ENCODE data around the gene UBAC1. TPM values are rescaled to one million over a fixed set of nuclear protein-coding genes. Genes with fewer than 3 reads are reported as not detected.

Gene UBAC1
- total RNA-seq, 2 donors from 2014 or later: 54.9 to 66.5 TPM

- TF ChIP-seq, protein P1, sequence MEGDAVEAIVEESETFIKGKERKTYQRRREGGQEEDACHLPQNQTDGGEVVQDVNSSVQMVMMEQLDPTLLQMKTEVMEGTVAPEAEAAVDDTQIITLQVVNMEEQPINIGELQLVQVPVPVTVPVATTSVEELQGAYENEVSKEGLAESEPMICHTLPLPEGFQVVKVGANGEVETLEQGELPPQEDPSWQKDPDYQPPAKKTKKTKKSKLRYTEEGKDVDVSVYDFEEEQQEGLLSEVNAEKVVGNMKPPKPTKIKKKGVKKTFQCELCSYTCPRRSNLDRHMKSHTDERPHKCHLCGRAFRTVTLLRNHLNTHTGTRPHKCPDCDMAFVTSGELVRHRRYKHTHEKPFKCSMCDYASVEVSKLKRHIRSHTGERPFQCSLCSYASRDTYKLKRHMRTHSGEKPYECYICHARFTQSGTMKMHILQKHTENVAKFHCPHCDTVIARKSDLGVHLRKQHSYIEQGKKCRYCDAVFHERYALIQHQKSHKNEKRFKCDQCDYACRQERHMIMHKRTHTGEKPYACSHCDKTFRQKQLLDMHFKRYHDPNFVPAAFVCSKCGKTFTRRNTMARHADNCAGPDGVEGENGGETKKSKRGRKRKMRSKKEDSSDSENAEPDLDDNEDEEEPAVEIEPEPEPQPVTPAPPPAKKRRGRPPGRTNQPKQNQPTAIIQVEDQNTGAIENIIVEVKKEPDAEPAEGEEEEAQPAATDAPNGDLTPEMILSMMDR (IDR thresholded peaks at IDR 0.05): no peak
- H3K4me3 ChIP-seq: no peak overlapping the region
- DNase-seq: no peak
- no peaks in the 10 kb centered on the region for H3K36me3 ChIP-seq
- no peaks in the 10 kb centered on the region for H3K27me3 ChIP-seq
- no peaks in the 10 kb centered on the region for H3K9me3 ChIP-seq
- intact Hi-C loops (cut with DNase I): no loop called here
- H3K27ac ChIP-seq: no peak overlapping the region
- no peaks in the 10 kb centered on the region for H3K4me1 ChIP-seq
- peak overlapping the region in 1 of 2 donors; percentile 5 for H3K9ac ChIP-seq (ENCODE audit: low read depth in 2 of 2, low read length in 2 of 2)
Observed at GRCh38 chr9:135886147-135886981, 74.8 kb downstream of the UBAC1 start.

DNA sequence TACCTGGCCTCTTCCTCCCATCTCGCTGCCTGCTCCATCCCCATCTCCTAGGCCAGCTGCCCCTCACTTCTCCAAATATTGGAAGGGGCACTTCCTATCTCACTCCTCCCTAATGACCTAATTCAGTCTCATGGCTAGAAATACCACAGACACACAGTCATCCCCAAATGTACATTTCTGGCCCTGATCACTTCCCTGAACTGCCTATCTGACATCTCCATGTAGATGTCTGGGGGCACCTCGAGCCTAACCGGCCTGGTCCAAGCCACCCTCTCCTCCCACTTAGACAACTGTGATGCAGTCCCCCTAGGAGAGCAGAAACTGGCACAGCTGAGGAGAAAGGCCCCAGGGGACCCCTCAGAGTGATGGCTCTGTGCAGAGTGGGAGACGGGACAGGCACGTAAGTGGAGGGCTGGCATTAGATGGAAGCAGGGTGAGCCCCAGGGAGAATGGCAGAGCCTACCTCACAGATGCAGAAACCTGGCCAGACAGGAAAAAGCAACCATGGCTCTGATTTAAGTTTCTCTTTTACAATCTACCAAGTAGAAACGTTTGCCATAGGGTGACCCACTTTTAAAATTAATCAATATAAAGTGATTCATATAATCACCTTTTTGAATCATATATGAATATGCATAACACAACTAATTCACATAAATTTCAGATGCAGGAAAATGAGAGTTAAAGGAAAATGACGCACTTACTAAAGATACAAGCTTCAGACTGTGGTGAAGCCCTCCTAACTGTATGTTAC lies 75.9 kb downstream of the UBAC1 start:
- Histone ChIP-seq H3K4me3 (no peak overlapping the region), H3K36me3 (no peaks in the 10 kb centered on the region), H3K27me3 (no peaks in the 10 kb centered on the region), H3K4me1 (no peaks in the 10 kb centered on the region), H3K9me3 (no peaks in the 10 kb centered on the region), H3K9ac (ENCODE audit: low read depth in 2 of 2, low read length in 2 of 2) (no peak overlapping the region), H3K27ac (no peak overlapping the region)
- TF ChIP-seq, protein P1 (IDR thresholded peaks at IDR 0.05): no peak
- DNase-seq: no peak
- intact Hi-C loops (cut with DNase I): no loop called here

DNA sequence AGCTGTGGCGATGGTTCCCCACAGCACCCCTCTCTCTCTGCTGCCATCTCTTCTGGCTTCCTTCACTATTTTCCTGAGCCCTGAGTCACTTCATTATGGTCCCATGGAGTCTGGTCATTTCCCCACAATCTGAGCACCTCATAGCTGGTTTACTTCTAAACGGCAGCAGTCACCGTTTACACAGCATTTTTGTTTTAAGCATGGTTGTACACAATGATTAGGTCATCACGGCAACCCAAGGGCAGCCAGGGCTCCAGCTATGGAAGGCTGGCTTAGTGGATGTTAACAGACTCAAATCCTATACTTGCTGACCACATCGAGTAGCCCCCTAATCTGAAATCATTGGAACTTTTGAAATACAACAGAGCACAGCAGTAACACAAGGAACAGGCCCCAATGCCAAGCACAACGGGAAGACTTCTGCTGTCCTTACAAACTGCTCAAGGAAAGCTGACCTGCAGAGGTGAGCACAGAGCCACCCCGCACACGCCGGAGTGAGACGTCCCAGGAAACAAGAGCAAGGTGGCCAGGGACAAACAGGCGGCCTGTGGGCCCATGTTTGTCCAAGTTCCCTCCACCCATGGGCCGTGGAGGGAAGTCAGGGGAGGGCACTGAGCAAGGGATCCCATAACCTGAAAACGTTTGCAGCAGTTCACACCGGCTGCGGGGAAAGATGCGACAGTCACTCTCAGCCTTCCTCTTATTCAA lies 76.7 kb downstream of the UBAC1 start:
- H3K9ac ChIP-seq (ENCODE audit: low read depth in 2 of 2, low read length in 2 of 2): no peak overlapping the region
- intact Hi-C loops (cut with DNase I): no loop called here
- H3K4me3 ChIP-seq: no peak overlapping the region
- no peaks in the 10 kb centered on the region for H3K4me1 ChIP-seq
- DNase-seq: no peak
- H3K27ac ChIP-seq: no peak overlapping the region
- TF ChIP-seq, protein P1 (IDR thresholded peaks at IDR 0.05): no peak
- no peaks in the 10 kb centered on the region for H3K27me3 ChIP-seq
- H3K36me3 ChIP-seq: no peaks in the 10 kb centered on the region
- no peaks in the 10 kb centered on the region for H3K9me3 ChIP-seq

DNA sequence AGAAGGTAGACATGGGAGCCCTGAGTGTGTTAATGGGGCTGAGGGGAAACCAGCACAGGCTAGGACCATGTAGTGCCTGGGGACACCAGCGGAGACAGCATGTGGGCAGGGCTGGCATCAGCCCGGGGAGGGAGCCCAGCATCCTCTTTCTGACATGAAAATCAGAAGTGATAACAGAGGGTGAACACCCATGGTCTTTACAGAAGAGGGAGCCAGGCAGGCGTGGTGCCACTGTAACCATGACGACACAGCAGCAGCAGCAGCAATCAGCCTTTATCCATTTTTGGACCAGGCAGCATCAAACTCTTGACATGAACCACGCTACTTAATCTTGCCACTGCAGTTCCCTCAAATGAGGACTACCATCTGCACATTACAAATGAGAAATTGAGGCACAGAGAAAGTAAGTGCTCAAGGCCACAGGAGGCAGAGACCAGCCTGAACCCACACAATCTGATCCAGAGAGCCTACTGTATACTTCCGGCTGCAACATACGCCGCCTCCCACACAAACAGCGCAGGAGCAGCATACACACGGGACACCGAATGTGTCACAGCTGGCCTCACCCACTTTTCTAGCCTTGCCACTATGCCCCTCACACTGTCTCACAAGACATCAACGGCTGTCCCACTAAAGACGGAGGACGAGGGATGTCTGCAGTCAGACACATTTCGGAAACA lies 77.6 kb downstream of the UBAC1 start:
- H3K9ac ChIP-seq (ENCODE audit: low read depth in 2 of 2, low read length in 2 of 2): no peak overlapping the region
- H3K4me3 ChIP-seq: no peak overlapping the region
- H3K27ac ChIP-seq: no peak overlapping the region
- no peaks in the 10 kb centered on the region for H3K9me3 ChIP-seq
- H3K4me1 ChIP-seq: no peaks in the 10 kb centered on the region
- H3K36me3 ChIP-seq: no peaks in the 10 kb centered on the region
- DNase-seq: no peak
- intact Hi-C loops (cut with DNase I): no loop called here
- no peaks in the 10 kb centered on the region for H3K27me3 ChIP-seq
- TF ChIP-seq, protein P1 (IDR thresholded peaks at IDR 0.05): no peak

Other genes starting within 250 kb of the UBAC1 start
- gene CAMSAP1, start 53.8 kb downstream of the UBAC1 start, total RNA-seq: 10 to 100 TPM; 14.0 to 14.4 TPM
- 10 to 100 TPM; 20.3 to 21.0 TPM for gene NACC2, start 133.9 kb upstream of the UBAC1 start, total RNA-seq
- gene TMEM250, start 157.5 kb upstream of the UBAC1 start, total RNA-seq: 10 to 100 TPM; 40.9 to 67.2 TPM
- gene LHX3, start 243.8 kb upstream of the UBAC1 start, total RNA-seq: not detected

Data from colonic mucosa (tissue), 4 donors.